Endothelial cell of umbilical vein (primary cell): ENCODE data around the gene SCN5A.

Experiments used
- GATA2 ChIP-seq: IDR thresholded peaks from 2 replicates; pipeline ENCODE4 v1.7.0; 2011; ENCODE audit warnings: low read depth, mild to moderate bottlenecking, moderate library complexity, mixed read lengths, low read length; ENCODE audit not compliant: insufficient read length, insufficient read depth
- POLR2A ChIP-seq: IDR thresholded peaks from 2 replicates; pipeline ENCODE4 v1.6.1; 2012; ENCODE audit warnings: low read depth, mild to moderate bottlenecking, control low read depth, low read length

- TF ChIP-seq GATA2 (no peak), POLR2A (no peak)
These were observed 114.9 kb downstream of the SCN5A start for GRCh38 chr3:38534604-38535003.
